ENCODE measurements around the gene PLPP6. TPM values are rescaled to one million over a fixed set of nuclear protein-coding genes. Genes with fewer than 3 reads are reported as not detected.

PLPP6 gene
- total RNA-seq, 1 donor from 2014 or later: 8.6 TPM

GRCh38 chr9:4667681-4668080 lies 5.6 kb downstream of the PLPP6 start:
- TF ChIP-seq CTCF (conservative IDR thresholded peaks at IDR 0.05): no peak
- Mint-ChIP-seq H3K27ac (ENCODE audit: unreplicated experiment) (no peak overlapping the region), H3K9me3 (no peaks in the 10 kb centered on the region), H3K4me3 (no peak overlapping the region), H3K36me3 (ENCODE audit: low read depth) (no peaks in the 10 kb centered on the region), H3K27me3 (ENCODE audit: low read depth) (peaks cover 29% of the 10 kb centered on the region), H3K4me1 (peaks cover 42% of the 10 kb centered on the region)
- DNase-seq (ENCODE audit: low read depth, low spot score): no peak

- Mint-ChIP-seq H3K4me3 (no peak overlapping the region), H3K27me3 (ENCODE audit: low read depth) (peaks cover 27% of the 10 kb centered on the region), H3K9me3 (no peaks in the 10 kb centered on the region), H3K36me3 (ENCODE audit: low read depth) (no peaks in the 10 kb centered on the region), H3K27ac (ENCODE audit: unreplicated experiment) (no peak overlapping the region), H3K4me1 (peaks cover 33% of the 10 kb centered on the region)
- DNase-seq (ENCODE audit: low read depth, low spot score): no peak
- TF ChIP-seq CTCF (conservative IDR thresholded peaks at IDR 0.05): no peak
Observed at GRCh38 chr9:4668604-4669003, 6.5 kb downstream of the PLPP6 start.

GRCh38 chr9:4669890-4670289 lies 7.8 kb downstream of the PLPP6 start:
- Mint-ChIP-seq H3K4me3 (no peak overlapping the region), H3K27me3 (ENCODE audit: low read depth) (peaks cover 22% of the 10 kb centered on the region), H3K36me3 (ENCODE audit: low read depth) (no peaks in the 10 kb centered on the region), H3K27ac (ENCODE audit: unreplicated experiment) (no peak overlapping the region), H3K4me1 (peaks cover 23% of the 10 kb centered on the region), H3K9me3 (no peaks in the 10 kb centered on the region)
- no peak for DNase-seq (ENCODE audit: low read depth, low spot score)
- no peak for TF ChIP-seq CTCF (conservative IDR thresholded peaks at IDR 0.05)

- Mint-ChIP-seq H3K27me3 (ENCODE audit: low read depth) (peaks cover 22% of the 10 kb centered on the region), H3K4me1 (peaks cover 18% of the 10 kb centered on the region), H3K4me3 (no peak overlapping the region), H3K27ac (ENCODE audit: unreplicated experiment) (no peak overlapping the region), H3K36me3 (ENCODE audit: low read depth) (no peaks in the 10 kb centered on the region), H3K9me3 (no peaks in the 10 kb centered on the region)
- no peak for TF ChIP-seq CTCF (conservative IDR thresholded peaks at IDR 0.05)
- no peak for DNase-seq (ENCODE audit: low read depth, low spot score)
Observed at GRCh38 chr9:4670591-4670990, 8.5 kb downstream of the PLPP6 start.

- Mint-ChIP-seq H3K9me3 (no peaks in the 10 kb centered on the region), H3K27ac (ENCODE audit: unreplicated experiment) (no peak overlapping the region), H3K4me3 (no peak overlapping the region), H3K36me3 (ENCODE audit: low read depth) (no peaks in the 10 kb centered on the region), H3K27me3 (ENCODE audit: low read depth) (peaks cover 12% of the 10 kb centered on the region), H3K4me1 (peaks cover 7% of the 10 kb centered on the region)
- DNase-seq (ENCODE audit: low read depth, low spot score): no peak
- no peak for TF ChIP-seq CTCF (conservative IDR thresholded peaks at IDR 0.05)
Observed at GRCh38 chr9:4671737-4672136, 9.6 kb downstream of the PLPP6 start.

- H3K27me3 Mint-ChIP-seq (ENCODE audit: low read depth): no peaks in the 10 kb centered on the region
- H3K27ac Mint-ChIP-seq (ENCODE audit: unreplicated experiment): no peak overlapping the region
- H3K4me3 Mint-ChIP-seq: no peak overlapping the region
- no peaks in the 10 kb centered on the region for H3K36me3 Mint-ChIP-seq (ENCODE audit: low read depth)
- no peak for TF ChIP-seq CTCF (conservative IDR thresholded peaks at IDR 0.05)
- no peak for DNase-seq (ENCODE audit: low read depth, low spot score)
- H3K9me3 Mint-ChIP-seq: no peaks in the 10 kb centered on the region
- peaks cover 5% of the 10 kb centered on the region for H3K4me1 Mint-ChIP-seq
Observed at GRCh38 chr9:4674783-4675182, 12.7 kb downstream of the PLPP6 start.
